ENCODE results near the gene DMRTC2. TPM values are rescaled to one million over a fixed set of nuclear protein-coding genes. Genes with fewer than 3 reads are reported as not detected.

DMRTC2 gene
- total and polyA plus RNA-seq, 3 donors from 2014 or later = 23.1 to 71.0 (median 55.3) TPM

DNA sequence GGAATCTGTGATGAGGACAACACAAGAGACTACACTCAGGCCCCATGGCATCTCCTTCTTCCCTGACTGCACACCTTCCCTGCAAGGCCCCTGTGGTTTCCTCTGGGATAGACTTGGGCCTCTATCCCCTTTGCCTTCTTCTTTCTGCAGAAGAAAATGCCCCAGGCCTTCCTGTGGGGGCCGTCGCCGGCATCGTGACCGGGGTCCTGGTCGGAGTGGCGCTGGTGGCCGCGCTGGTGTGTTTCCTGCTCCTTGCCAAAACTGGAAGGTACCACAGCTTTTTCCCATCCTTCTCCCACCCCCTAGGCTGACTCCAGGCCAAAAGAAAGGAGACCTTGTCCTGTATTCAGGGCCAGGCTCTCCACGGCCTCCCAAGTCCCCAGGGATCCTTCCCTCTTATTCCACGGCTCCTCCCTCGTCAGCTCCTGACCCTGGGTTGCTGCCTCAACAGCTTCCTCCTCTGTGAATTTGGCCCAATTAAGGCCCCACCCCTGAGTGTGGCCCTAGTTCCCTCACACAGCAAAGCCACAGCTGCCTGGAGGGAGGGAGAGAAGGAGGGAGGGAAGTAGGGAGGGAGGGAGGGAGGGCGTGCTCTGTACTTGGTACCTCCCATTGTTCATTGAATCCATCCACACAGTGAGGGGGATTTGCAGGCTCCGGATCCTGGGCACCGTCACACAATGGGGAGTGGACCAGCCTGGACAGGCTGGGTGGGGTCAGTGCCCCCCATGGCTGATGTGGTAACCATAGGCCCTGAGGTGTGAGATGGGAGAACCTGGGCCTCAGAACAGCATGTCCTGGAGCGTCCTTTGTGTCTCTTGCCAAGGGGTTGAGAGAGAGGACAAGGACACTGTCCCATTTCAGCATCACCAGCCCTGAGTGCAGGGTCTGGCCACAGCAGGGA, 35.9 kb upstream of the DMRTC2 start:
- no peak overlapping the region for H3K4me3 ChIP-seq
- intact Hi-C loops (cut with DNase I; ENCODE audit: low total_unique reads) = no loop called here
- no peaks in the 10 kb centered on the region for H3K36me3 ChIP-seq (ENCODE audit: low read depth, missing control alignments)
- 80 to 84% methylated on average over 15 to 16 of the region's 16 CpGs for WGBS, 2 donors
- DNase-seq = peak; percentile 18
- H3K27me3 ChIP-seq = no peaks in the 10 kb centered on the region
- TF ChIP-seq, protein P1, sequence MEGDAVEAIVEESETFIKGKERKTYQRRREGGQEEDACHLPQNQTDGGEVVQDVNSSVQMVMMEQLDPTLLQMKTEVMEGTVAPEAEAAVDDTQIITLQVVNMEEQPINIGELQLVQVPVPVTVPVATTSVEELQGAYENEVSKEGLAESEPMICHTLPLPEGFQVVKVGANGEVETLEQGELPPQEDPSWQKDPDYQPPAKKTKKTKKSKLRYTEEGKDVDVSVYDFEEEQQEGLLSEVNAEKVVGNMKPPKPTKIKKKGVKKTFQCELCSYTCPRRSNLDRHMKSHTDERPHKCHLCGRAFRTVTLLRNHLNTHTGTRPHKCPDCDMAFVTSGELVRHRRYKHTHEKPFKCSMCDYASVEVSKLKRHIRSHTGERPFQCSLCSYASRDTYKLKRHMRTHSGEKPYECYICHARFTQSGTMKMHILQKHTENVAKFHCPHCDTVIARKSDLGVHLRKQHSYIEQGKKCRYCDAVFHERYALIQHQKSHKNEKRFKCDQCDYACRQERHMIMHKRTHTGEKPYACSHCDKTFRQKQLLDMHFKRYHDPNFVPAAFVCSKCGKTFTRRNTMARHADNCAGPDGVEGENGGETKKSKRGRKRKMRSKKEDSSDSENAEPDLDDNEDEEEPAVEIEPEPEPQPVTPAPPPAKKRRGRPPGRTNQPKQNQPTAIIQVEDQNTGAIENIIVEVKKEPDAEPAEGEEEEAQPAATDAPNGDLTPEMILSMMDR (IDR thresholded peaks at IDR 0.05) = no peak
- TF ChIP-seq POLR2A (IDR thresholded peaks at IDR 0.05) = no peak
- no peaks in the 10 kb centered on the region for H3K9me3 ChIP-seq
- no peaks in the 10 kb centered on the region for H3K4me1 ChIP-seq
- H3K27ac ChIP-seq = no peak overlapping the region

DNA sequence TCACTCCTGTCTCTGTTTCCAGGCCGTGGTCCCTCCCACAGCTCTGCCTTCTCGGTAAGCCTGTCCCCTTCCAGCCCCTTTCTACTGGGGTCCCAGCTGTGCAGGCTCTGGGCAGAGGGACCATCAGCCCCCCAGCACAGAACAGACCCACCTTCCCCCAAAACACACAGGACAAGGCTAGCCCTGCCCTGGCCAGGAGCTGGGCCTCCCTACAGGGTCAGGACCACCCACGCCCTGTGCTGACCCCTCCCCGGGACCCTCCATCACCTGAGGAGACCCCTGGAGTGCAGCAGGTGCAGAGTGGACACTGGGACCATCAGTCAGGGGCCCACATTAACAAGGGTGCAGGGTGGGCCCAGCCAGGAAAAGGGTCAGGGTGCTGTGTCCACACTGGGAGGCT, 34.5 kb upstream of the DMRTC2 start:
- DNase-seq = no peak
- intact Hi-C loops (cut with DNase I; ENCODE audit: low total_unique reads) = no loop called here

DNA sequence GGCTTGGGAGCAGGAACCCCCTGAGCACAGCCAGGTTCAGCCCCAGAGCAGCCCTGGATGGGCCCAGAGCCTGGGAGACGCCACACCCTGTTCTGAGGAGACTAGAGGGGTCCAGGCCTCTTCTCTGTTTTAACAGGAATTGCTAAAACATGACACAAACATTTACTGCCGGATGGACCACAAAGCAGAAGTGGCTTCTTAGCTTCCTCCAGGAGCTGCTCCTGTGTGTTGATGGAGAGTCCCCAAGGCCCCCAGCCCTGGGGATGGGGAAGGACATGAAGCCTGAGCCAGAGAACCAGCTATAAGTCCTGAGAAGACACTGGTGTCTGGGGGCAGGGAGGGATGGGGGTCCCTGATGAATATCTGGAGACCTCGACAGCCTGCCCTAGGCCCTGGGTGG, 33.8 kb upstream of the DMRTC2 start:
- H3K4me3 ChIP-seq = no peak overlapping the region
- intact Hi-C loops (cut with DNase I; ENCODE audit: low total_unique reads) = no loop called here
- no peak for DNase-seq
- 68 to 73% methylated on average over 3 of the region's 3 CpGs for WGBS, 2 donors
- no peak overlapping the region for H3K27ac ChIP-seq
- TF ChIP-seq, protein P1 (IDR thresholded peaks at IDR 0.05) = no peak
- TF ChIP-seq POLR2A (IDR thresholded peaks at IDR 0.05) = no peak
- H3K27me3 ChIP-seq = no peaks in the 10 kb centered on the region
- no peaks in the 10 kb centered on the region for H3K9me3 ChIP-seq
- no peaks in the 10 kb centered on the region for H3K36me3 ChIP-seq (ENCODE audit: low read depth, missing control alignments)
- no peaks in the 10 kb centered on the region for H3K4me1 ChIP-seq

More for the DNA sequence above, 34.5 kb upstream of the DMRTC2 start:
- no peak overlapping the region for H3K27ac ChIP-seq
- H3K4me1 ChIP-seq = no peaks in the 10 kb centered on the region
- H3K36me3 ChIP-seq (ENCODE audit: low read depth, missing control alignments) = no peaks in the 10 kb centered on the region
- no peak for TF ChIP-seq POLR2A (IDR thresholded peaks at IDR 0.05)
- TF ChIP-seq, protein P1 (IDR thresholded peaks at IDR 0.05) = no peak
- no peak overlapping the region for H3K4me3 ChIP-seq
- H3K9me3 ChIP-seq = no peaks in the 10 kb centered on the region
- 40 to 61% methylated on average over 1 to 4 of the region's 4 CpGs for WGBS, 2 donors
- H3K27me3 ChIP-seq = no peaks in the 10 kb centered on the region

DNA sequence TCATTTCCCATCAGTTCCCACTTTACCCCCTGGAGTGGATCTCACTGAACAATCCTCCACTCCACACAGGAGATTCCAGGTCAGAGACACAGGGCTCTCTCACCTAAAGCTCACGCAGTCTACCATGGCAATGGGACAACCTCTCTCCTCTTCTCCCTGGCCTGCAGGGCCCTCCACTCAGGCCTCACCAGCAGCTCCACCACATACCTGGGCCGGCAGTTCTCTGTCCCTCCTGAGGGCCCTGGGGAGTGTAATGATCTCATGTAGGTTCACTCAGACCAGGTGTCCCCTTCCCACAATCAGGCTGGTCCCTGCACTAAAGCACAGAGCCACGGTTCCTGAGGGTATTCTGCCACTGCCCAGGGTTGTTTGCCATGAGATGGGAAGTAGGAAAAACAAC, 32.9 kb upstream of the DMRTC2 start:
- H3K27ac ChIP-seq = no peak overlapping the region
- H3K9me3 ChIP-seq = no peaks in the 10 kb centered on the region
- H3K4me3 ChIP-seq = no peak overlapping the region
- no peak for DNase-seq
- no peak for TF ChIP-seq POLR2A (IDR thresholded peaks at IDR 0.05)
- TF ChIP-seq, protein P1 (IDR thresholded peaks at IDR 0.05) = no peak
- H3K4me1 ChIP-seq = no peaks in the 10 kb centered on the region
- H3K36me3 ChIP-seq (ENCODE audit: low read depth, missing control alignments) = no peaks in the 10 kb centered on the region
- intact Hi-C loops (cut with DNase I; ENCODE audit: low total_unique reads) = no loop called here
- 62 to 69% methylated on average over 3 of the region's 3 CpGs for WGBS, 2 donors
- no peaks in the 10 kb centered on the region for H3K27me3 ChIP-seq
